H1 (cell line): ENCODE data around the gene SYCE3. TPM values are rescaled to one million over a fixed set of nuclear protein-coding genes. Genes with fewer than 3 reads are reported as not detected.

Experiments used
- CTCF ChIA-PET: fragments of 300-600 bp; sonication (Branson Sonifier 250); formaldehyde crosslinking; loops from one replicate; lab custom pipeline; 2021; ENCODE audit not compliant: partially characterized antibody; lab: Charles Lee
- POLR2A ChIA-PET: fragments of 300-600 bp; sonication (Branson Sonifier 250); formaldehyde crosslinking; loops from one replicate; lab custom pipeline; 2021; ENCODE audit warnings: inconsistent platforms; ENCODE audit not compliant: partially characterized antibody; lab: Charles Lee
- DNase-seq, 2 experiments: peaks; one replicate each; pipeline versions ENCODE4 v3.0.0 to v3.0.0-alpha.2; 2010 to 2022; ENCODE audit warnings: low spot score in 2 of 2, low read depth in 1 of 2, mixed read lengths in 1 of 2
- FAIRE-seq: peaks from 2 replicates; lab custom pipeline; 2011; peaks lifted over from hg19 to GRCh38; lab: Jason Lieb, UNC
- H2AFZ ChIP-seq: 2 replicates; pipeline ENCODE4 v1.8.1; 2012; ENCODE audit warnings: low read length, inconsistent platforms
- H2AK5ac ChIP-seq: 2 replicates; pipeline ENCODE4 v1.6.1; 2013; ENCODE audit warnings: low read depth, low read length
- H2BK120ac ChIP-seq: replicated peaks from 2 replicates; pipeline ENCODE3; 2013; ENCODE audit warnings: low read depth, low read length, inconsistent platforms
- H2BK12ac ChIP-seq: 2 replicates; pipeline ENCODE4 v1.6.1; 2013; ENCODE audit warnings: low read depth, low read length
- H2BK15ac ChIP-seq: 2 replicates; pipeline ENCODE4 v1.6.1; 2013; ENCODE audit warnings: low read length
- H2BK20ac ChIP-seq: 2 replicates; pipeline ENCODE4 v1.6.1; 2013; ENCODE audit warnings: low read length
- H2BK5ac ChIP-seq: 2 replicates; pipeline ENCODE4 v1.6.1; 2013; ENCODE audit warnings: low read depth, low read length
- H3K14ac ChIP-seq: 2 replicates; pipeline ENCODE4 v1.6.1; 2013; ENCODE audit warnings: inconsistent platforms; ENCODE audit not compliant: insufficient read length
- H3K18ac ChIP-seq: 2 replicates; pipeline ENCODE4 v1.6.1; 2013; ENCODE audit warnings: low read length; ENCODE audit errors: extremely low read depth
- H3K23ac ChIP-seq: 2 replicates; pipeline ENCODE4 v1.6.1; 2013; ENCODE audit warnings: inconsistent platforms; ENCODE audit not compliant: insufficient read length
- H3K23me2 ChIP-seq: 2 replicates; pipeline ENCODE4 v1.6.1; 2013; ENCODE audit warnings: low read depth, low read length
- H3K27ac ChIP-seq: 2 replicates; pipeline ENCODE4 v1.6.1; 2011; ENCODE audit warnings: low read depth, low read length, inconsistent platforms
- H3K27me3 ChIP-seq, 4 experiments: replicated peaks in 1 of 4; 1 replicate in 1 of 4; 2 replicates in 3 of 4; pipeline versions ENCODE4 v1.6.1 to v1.8.1; 2011 to 2013; ENCODE audit warnings: low read length in 3 of 4, mild to moderate bottlenecking in 3 of 4, inconsistent platforms in 2 of 4, mixed read lengths in 2 of 4, moderate library complexity in 1 of 4; ENCODE audit not compliant: control insufficient read depth in 3 of 4, insufficient read depth in 3 of 4; ENCODE audit errors: extremely low read depth in 1 of 4
- H3K36me3 ChIP-seq, 4 experiments: 2 replicates each; pipeline versions ENCODE4 v1.6.1 to v1.8.1; 2011 to 2013; ENCODE audit warnings: mild to moderate bottlenecking in 4 of 4, low read length in 3 of 4, moderate library complexity in 2 of 4, control low read depth in 1 of 4, inconsistent platforms in 1 of 4; ENCODE audit not compliant: insufficient read depth in 4 of 4, control insufficient read depth in 2 of 4
- H3K4ac ChIP-seq: replicated peaks from 2 replicates; pipeline ENCODE3; 2013; ENCODE audit warnings: low read length, low read depth, mixed read lengths, inconsistent platforms; ENCODE audit not compliant: insufficient read length
- H3K4me1 ChIP-seq, 4 experiments: replicated peaks in 1 of 4; 1 replicate in 1 of 4; 2 replicates in 3 of 4; pipeline versions ENCODE4 v1.6.1 to v1.8.1; 2011 to 2013; ENCODE audit warnings: low read length in 3 of 4, inconsistent platforms in 2 of 4, mixed read lengths in 1 of 4; ENCODE audit not compliant: insufficient read depth in 4 of 4, control insufficient read depth in 3 of 4
- H3K4me2 ChIP-seq, 2 experiments: 2 replicates each; pipeline versions ENCODE4 v1.6.1 to v1.8.1; 2011 to 2013; ENCODE audit warnings: low read depth in 2 of 2, low read length in 2 of 2, control low read depth in 1 of 2, inconsistent platforms in 1 of 2, mild to moderate bottlenecking in 1 of 2; ENCODE audit not compliant: insufficient read depth in 1 of 2
- H3K4me3 ChIP-seq, 4 experiments: fragments of 200-600, 300-600 bp in 1 of 4; sonication (generic), shearing (Covaris generic), sonication (Bioruptor Twin) in 1 of 4; 2 replicates each; pipeline versions ENCODE4 v1.5.1 to v1.8.1; 2011 to 2016; ENCODE audit warnings: low read length in 4 of 4, low read depth in 3 of 4, control low read depth in 2 of 4, inconsistent platforms in 2 of 4, mild to moderate bottlenecking in 2 of 4, mixed read lengths in 1 of 4, moderate library complexity in 1 of 4; ENCODE audit not compliant: insufficient read depth in 2 of 4; ENCODE audit errors: extremely low read depth in 1 of 4
- H3K56ac ChIP-seq: replicated peaks from 2 replicates; pipeline ENCODE3; 2013; ENCODE audit warnings: low read depth, mild to moderate bottlenecking, mixed read lengths, low read length, inconsistent platforms; ENCODE audit not compliant: insufficient read length
- H3K79me1 ChIP-seq: 2 replicates; pipeline ENCODE4 v1.6.1; 2013; ENCODE audit warnings: low read depth, low read length, control low read depth
- H3K79me2 ChIP-seq, 2 experiments: 2 replicates each; pipeline versions ENCODE4 v1.6.1 to v1.8.1; 2012 to 2013; ENCODE audit warnings: low read length in 2 of 2, mild to moderate bottlenecking in 2 of 2, inconsistent platforms in 1 of 2; ENCODE audit not compliant: insufficient read depth in 2 of 2, control insufficient read depth in 1 of 2
- H3K9ac ChIP-seq, 4 experiments: replicated peaks in 1 of 4; 1 replicate in 1 of 4; 2 replicates in 3 of 4; pipeline versions ENCODE4 v1.6.1 to v1.8.1; 2011 to 2013; ENCODE audit warnings: low read depth in 3 of 4, low read length in 3 of 4, control low read depth in 2 of 4, mild to moderate bottlenecking in 2 of 4, moderate library complexity in 2 of 4, inconsistent platforms in 1 of 4; ENCODE audit errors: extremely low read depth in 1 of 4
- H3K9me3 ChIP-seq, 2 experiments: 2 replicates each; pipeline versions ENCODE4 v1.6.1 to v1.8.1; 2012 to 2013; ENCODE audit warnings: mild to moderate bottlenecking in 2 of 2, moderate library complexity in 2 of 2, control low read depth in 1 of 2, inconsistent platforms in 1 of 2, low read depth in 1 of 2, low read length in 1 of 2, mixed read lengths in 1 of 2; ENCODE audit not compliant: insufficient read depth in 2 of 2
- H4K20me1 ChIP-seq, 2 experiments: replicated peaks in 1 of 2; 2 replicates each; pipeline versions ENCODE3 to v1.8.1; 2011 to 2013; ENCODE audit warnings: inconsistent platforms in 2 of 2, low read length in 2 of 2, mild to moderate bottlenecking in 1 of 2; ENCODE audit not compliant: insufficient read depth in 2 of 2, control insufficient read depth in 1 of 2
- H4K5ac ChIP-seq: 2 replicates; pipeline ENCODE4 v1.6.1; 2013; ENCODE audit warnings: low read length, low read depth, mixed read lengths, inconsistent platforms; ENCODE audit not compliant: insufficient read length
- H4K8ac ChIP-seq: 2 replicates; pipeline ENCODE4 v1.8.0; 2013; ENCODE audit warnings: mild to moderate bottlenecking, moderate library complexity, low read length, inconsistent platforms; ENCODE audit not compliant: insufficient read depth; ENCODE audit errors: extremely low read depth
- H4K91ac ChIP-seq: replicated peaks from 2 replicates; pipeline ENCODE3; 2013; ENCODE audit warnings: low read length, mixed read lengths, inconsistent platforms; ENCODE audit not compliant: insufficient read length
- CHD2 ChIP-seq: IDR thresholded peaks from 2 replicates; pipeline ENCODE4 v1.6.1; 2012; ENCODE audit warnings: low read length, improper control_type of control experiment
- EP300 ChIP-seq, 2 experiments: IDR thresholded peaks; 1 replicate in 1 of 2; 2 replicates in 1 of 2; pipeline ENCODE4 v1.6.1; 2011 to 2012; ENCODE audit warnings: low read depth in 2 of 2, low read length in 2 of 2, mild to moderate bottlenecking in 2 of 2, borderline replicate concordance in 1 of 2, inconsistent platforms in 1 of 2, moderate library complexity in 1 of 2
- EZH2 ChIP-seq: fragments of 200-600 bp; sonication (generic); IDR thresholded peaks from 2 replicates; pipeline ENCODE4 v1.7.1; 2012; ENCODE audit warnings: low read depth, mild to moderate bottlenecking, moderate library complexity, low read length, inconsistent platforms; ENCODE audit not compliant: severe bottlenecking
- JUN ChIP-seq: IDR thresholded peaks from 2 replicates; pipeline ENCODE4 v1.6.1; 2011; ENCODE audit warnings: low read depth, mild to moderate bottlenecking, improper control_type of control experiment, low read length
- PHF8 ChIP-seq: fragments of 200-600 bp; sonication (generic); conservative IDR thresholded peaks from 2 replicates; pipeline ENCODE4 v1.7.1; 2012; ENCODE audit warnings: low read depth, mild to moderate bottlenecking, inconsistent platforms, low read length, moderate library complexity
- RNF2 ChIP-seq: fragments of 200-900, 300-1000 bp; sonication (generic); IDR thresholded peaks from 2 replicates; pipeline ENCODE4 v1.7.1; 2016; ENCODE audit warnings: borderline replicate concordance, low read depth, mild to moderate bottlenecking, antibody characterized with exemption, low read length; ENCODE audit not compliant: poor library complexity, severe bottlenecking; ENCODE audit errors: missing control alignments
- SP4 ChIP-seq: IDR thresholded peaks from 2 replicates; pipeline ENCODE4 v1.6.1; 2012; ENCODE audit warnings: low read length, inconsistent platforms
- SRF ChIP-seq: IDR thresholded peaks from 2 replicates; pipeline ENCODE4 v1.6.1; 2011; ENCODE audit warnings: mild to moderate bottlenecking, low read depth, low read length, moderate library complexity
- SUZ12 ChIP-seq: fragments of 200-600 bp; sonication (generic); IDR thresholded peaks from 2 replicates; pipeline ENCODE4 v1.6.1; 2012; ENCODE audit warnings: mild to moderate bottlenecking, inconsistent platforms, low read length, moderate library complexity, mixed read lengths
- WGBS, 2 experiments: shearing (Covaris generic) in 1 of 2; methylation state at CpG; one replicate each; pipeline versions ENCODE4 v1.1.6 to v1.1.7; 2013 to 2015; ENCODE audit warnings: low lambda C conversion rate in 2 of 2, mixed read lengths in 2 of 2, inconsistent platforms in 1 of 2, low coverage in 1 of 2, missing lambda C conversion rate in 1 of 2; ENCODE audit not compliant: insufficient replicate concordance in 2 of 2, insufficient coverage in 1 of 2, insufficient read length in 1 of 2; ENCODE audit errors: extremely low coverage in 1 of 2, missing lambda C conversion rate in 1 of 2; 5-methylcytosine and 5-hydroxymethylcytosine counted together
- polyA plus RNA-seq, 7 experiments: library from polyadenylated mRNA; depleted of rRNA in 3 of 7; stranded (reverse) in 5 of 7; unstranded in 2 of 7; fragments of >200 nt in 5 of 7; fragments of 200-250 nt in 2 of 7; gene quantifications; 1 replicate in 5 of 7; 2 replicates in 1 of 7; 4 replicates in 1 of 7; pipeline versions ENCODE4 v1.2.1 to v1.2.3, GENCODE V29; 2011 to 2013; ENCODE audit warnings: missing spikeins in 2 of 7, mixed read lengths in 2 of 7
- total RNA-seq: library from RNA; stranded (reverse); fragmentation: NEBNext Ultra II Directional; extraction: Animal tissue kit (Norgen Biotek cat#: 25700); gene quantifications from 2 replicates; pipeline ENCODE4 v1.2.1, GENCODE V29; 2021
- TF ChIP-seq, protein P1 (sequence below): IDR thresholded peaks from 2 replicates; pipeline ENCODE4 v1.6.1; 2012; ENCODE audit warnings: inconsistent platforms

The SYCE3 gene
- total and polyA plus RNA-seq, 2 of the 8 experiments (the other 6 are each of a cell fraction or from before 2014, with no cell fraction given) = 1.9 TPM; not detected in 1

DNA sequence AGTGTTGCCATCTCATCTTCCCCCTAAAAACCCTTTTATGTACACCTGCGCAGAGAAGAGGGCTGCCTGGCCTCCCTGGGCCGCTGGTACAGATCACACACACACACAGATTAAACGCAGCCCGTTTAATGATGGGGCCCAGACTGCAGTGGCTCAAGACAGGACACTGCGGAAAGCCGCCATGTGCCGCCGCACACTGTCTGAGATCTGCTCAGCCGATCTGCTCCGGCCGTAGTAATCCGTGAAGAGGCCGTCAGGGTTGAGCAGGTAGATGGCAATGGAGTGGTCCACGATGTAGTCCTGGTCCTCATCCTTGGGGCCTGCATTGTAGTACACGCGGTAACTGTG is 39.3 kb downstream of the SYCE3 start:
- Histone ChIP-seq H3K4ac (no peak overlapping the region), H4K20me1 (peaks cover 5 to 18% of the 10 kb centered on the region in 2 experiments), H2BK120ac (no peak overlapping the region), H2BK15ac (no peak overlapping the region), H4K5ac (no peak overlapping the region), H3K14ac (no peak overlapping the region), H2BK20ac (no peak overlapping the region), H3K18ac (no peak overlapping the region), H4K91ac (no peak overlapping the region), H3K4me1 (peaks cover 0 to 11% (median 6%) of the 10 kb centered on the region in 4 experiments; a peak in 5 of 7 replicates), H3K9ac (no peak overlapping the region), H4K8ac (0 out of 2 replicates have a peak overlapping the region, but pooled peaks have one; percentile 0), H3K23me2 (peaks cover 17% of the 10 kb centered on the region; the same call in 1 of the 2 replicates), H3K56ac (no peak overlapping the region), H3K79me1 (no peaks in the 10 kb centered on the region), H2AK5ac (no peak overlapping the region), H3K9me3 (no peaks in the 10 kb centered on the region), H3K79me2 (no peaks in the 10 kb centered on the region), H2BK5ac (no peak overlapping the region), H3K4me2 (no peak overlapping the region), H3K27ac (no peak overlapping the region), H3K23ac (no peak overlapping the region), H3K36me3 (peaks cover 4 to 25% (median 16%) of the 10 kb centered on the region in 4 experiments; a peak in 7 of 8 replicates), H3K27me3 (peaks cover 3 to 18% (median 12%) of the 10 kb centered on the region in 4 experiments; a peak in 6 of 7 replicates), H2AFZ (no peak overlapping the region), H2BK12ac (no peak overlapping the region), H3K4me3 (no peak overlapping the region)
- 92% methylated on average over 16 of the region's 16 CpGs; no CpG with 5 or more reads in 1 of the 2 experiments for WGBS, 2 experiments
- TF ChIP-seq SUZ12 = no peak
- TF ChIP-seq PHF8 = no peak
- no peak for TF ChIP-seq EZH2
- no peak for TF ChIP-seq JUN
- no peak for TF ChIP-seq SRF
- TF ChIP-seq RNF2 = no peak
- no peak for TF ChIP-seq EP300 (IDR thresholded peaks at IDR 0.05; ENCODE audit: borderline replicate concordance in 1 of 2, low read depth in 2 of 2, low read length in 2 of 2)
- no peak for TF ChIP-seq SP4
- TF ChIP-seq, protein P1, sequence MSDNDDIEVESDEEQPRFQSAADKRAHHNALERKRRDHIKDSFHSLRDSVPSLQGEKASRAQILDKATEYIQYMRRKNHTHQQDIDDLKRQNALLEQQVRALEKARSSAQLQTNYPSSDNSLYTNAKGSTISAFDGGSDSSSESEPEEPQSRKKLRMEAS = no peak
- TF ChIP-seq CHD2 = no peak
- DNase-seq (no peak), FAIRE-seq (no peak)
- ChIA-PET POLR2A (interaction anchor here (0.7 to 1.0 kb wide), 2 partner anchors 12 to 16 kb away, joined by 3 to 4 read pairs; partner anchors contain the start of genes LMF2 and NCAPH2), CTCF (no interaction called here)
